Central memory CD8-positive, alpha-beta T cell (primary cell): Measurements from ENCODE around the gene TNC.

Experiments used
- ATAC-seq: fragments of 150-1000 bp; cut with Tn5 transposase; replicated peaks from 2 replicates; pipeline ENCODE4 v1.10.0; 2022; ENCODE audit warnings: mild to moderate bottlenecking, moderate FRiP score, moderate number of reproducible peaks; ENCODE audit not compliant: poor library complexity, severe bottlenecking; ENCODE audit errors: extremely low read depth
- DNase-seq, 2 donors: peaks; one replicate each; pipeline ENCODE4 v3.0.0; 2021; ENCODE audit warnings: low spot score in 2 of 2
- H3K27ac Mint-ChIP-seq: one replicate; pipeline ENCODE4 v1.8.0; 2022; ENCODE audit warnings: low read depth, mild to moderate bottlenecking, moderate library complexity, mixed read lengths
- H3K27me3 Mint-ChIP-seq: one replicate; pipeline ENCODE4 v1.8.0; 2022; ENCODE audit warnings: mixed read lengths
- H3K36me3 Mint-ChIP-seq: one replicate; pipeline ENCODE4 v1.8.0; 2022; ENCODE audit warnings: mild to moderate bottlenecking, moderate library complexity, mixed read lengths; ENCODE audit not compliant: insufficient read depth
- H3K4me1 Mint-ChIP-seq: one replicate; pipeline ENCODE4 v1.8.0; 2022; ENCODE audit warnings: mixed read lengths
- H3K4me3 Mint-ChIP-seq: one replicate; pipeline ENCODE4 v1.8.0; 2022; ENCODE audit warnings: mild to moderate bottlenecking, moderate library complexity, mixed read lengths
- H3K9me3 Mint-ChIP-seq: one replicate; pipeline ENCODE4 v1.8.0; 2022; ENCODE audit warnings: mixed read lengths

The TNC gene

DNA sequence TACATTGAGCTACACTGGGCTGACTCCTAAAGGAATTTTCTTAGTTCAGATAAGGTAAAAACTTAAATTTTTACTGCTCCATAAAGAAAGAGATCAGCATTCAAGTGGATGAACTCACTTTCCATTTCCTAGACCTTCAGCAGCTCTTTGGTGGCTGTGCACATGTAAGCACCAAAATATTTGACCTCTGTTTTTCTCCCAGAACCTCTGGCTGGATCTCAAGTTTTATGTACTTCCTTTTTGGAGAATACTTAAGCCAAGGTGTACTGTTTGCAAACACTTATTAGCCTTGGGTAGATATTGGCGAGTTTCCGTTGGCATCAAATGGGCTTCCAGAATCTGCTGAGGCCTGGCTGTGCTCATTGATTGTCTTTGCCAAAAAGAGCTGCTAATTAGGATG, 10.3 kb downstream of the TNC start:
- ATAC-seq: no peak
- Mint-ChIP-seq H3K27me3 (peaks cover 56% of the 10 kb centered on the region), H3K4me3 (no peak overlapping the region), H3K36me3 (no peaks in the 10 kb centered on the region), H3K4me1 (peaks cover 6% of the 10 kb centered on the region), H3K9me3 (no peaks in the 10 kb centered on the region), H3K27ac (no peak overlapping the region)
- DNase-seq: no peak

DNA sequence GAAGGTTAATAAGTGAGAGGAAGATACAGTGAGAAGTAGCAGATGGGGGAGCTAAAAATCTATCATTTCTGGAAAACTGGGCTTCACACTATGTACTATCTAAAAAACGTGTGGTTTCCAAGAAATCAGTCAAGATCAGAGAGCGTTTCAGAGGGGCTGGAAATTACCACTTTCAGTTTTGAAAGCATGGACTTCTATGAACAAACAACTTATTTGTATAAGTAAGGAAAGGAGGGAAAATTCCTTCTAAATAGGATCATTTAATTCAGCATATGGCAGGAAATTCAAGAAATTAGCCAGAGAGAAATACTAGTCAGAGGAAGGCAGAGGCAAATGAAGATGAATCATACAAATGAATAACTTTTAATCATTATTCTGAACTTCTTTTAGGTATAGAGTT, 11.3 kb downstream of the TNC start:
- DNase-seq: no peak
- Mint-ChIP-seq H3K27me3 (peaks cover 45% of the 10 kb centered on the region), H3K9me3 (no peaks in the 10 kb centered on the region), H3K4me1 (peaks cover 6% of the 10 kb centered on the region), H3K27ac (no peak overlapping the region), H3K36me3 (no peaks in the 10 kb centered on the region), H3K4me3 (no peak overlapping the region)
- no peak for ATAC-seq

DNA sequence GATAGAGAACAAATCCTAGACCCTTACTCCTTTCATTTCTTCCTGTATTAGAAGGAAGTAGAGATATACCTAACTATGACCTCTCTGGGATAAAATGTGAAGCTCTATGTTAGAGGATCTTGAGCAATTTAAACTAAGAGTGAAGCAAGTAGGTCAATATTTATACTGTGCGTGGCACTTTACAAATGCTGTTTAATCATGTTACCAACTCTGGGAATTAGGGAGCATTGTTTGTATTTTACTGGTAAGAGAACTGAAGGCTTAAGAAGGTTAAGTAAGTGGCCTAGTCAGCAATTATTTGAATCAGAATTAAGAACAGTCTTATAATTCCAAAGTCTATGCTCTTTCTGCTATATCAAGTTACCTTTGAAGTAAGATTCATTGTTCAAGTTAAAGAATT, 12.0 kb downstream of the TNC start:
- H3K27me3 Mint-ChIP-seq: peaks cover 44% of the 10 kb centered on the region
- no peaks in the 10 kb centered on the region for H3K9me3 Mint-ChIP-seq
- H3K4me3 Mint-ChIP-seq: no peak overlapping the region
- ATAC-seq (no peak), DNase-seq (no peak)
- no peak overlapping the region for H3K27ac Mint-ChIP-seq
- H3K36me3 Mint-ChIP-seq: no peaks in the 10 kb centered on the region
- H3K4me1 Mint-ChIP-seq: peaks cover 6% of the 10 kb centered on the region

GRCh38 chr9:115104908-115105307, 13.0 kb downstream of the TNC start:
- Mint-ChIP-seq H3K9me3 (no peaks in the 10 kb centered on the region), H3K27me3 (peaks cover 39% of the 10 kb centered on the region), H3K36me3 (no peaks in the 10 kb centered on the region), H3K4me1 (peaks cover 6% of the 10 kb centered on the region), H3K27ac (no peak overlapping the region), H3K4me3 (no peak overlapping the region)
- no peak for ATAC-seq
- no peak for DNase-seq

GRCh38 chr9:115103746-115104477, 14.0 kb downstream of the TNC start:
- no peak overlapping the region for H3K4me3 Mint-ChIP-seq
- DNase-seq (no peak), ATAC-seq (no peak)
- H3K27ac Mint-ChIP-seq: no peak overlapping the region
- H3K27me3 Mint-ChIP-seq: peaks cover 39% of the 10 kb centered on the region
- peaks cover 6% of the 10 kb centered on the region for H3K4me1 Mint-ChIP-seq
- no peaks in the 10 kb centered on the region for H3K36me3 Mint-ChIP-seq
- H3K9me3 Mint-ChIP-seq: no peaks in the 10 kb centered on the region

DNA sequence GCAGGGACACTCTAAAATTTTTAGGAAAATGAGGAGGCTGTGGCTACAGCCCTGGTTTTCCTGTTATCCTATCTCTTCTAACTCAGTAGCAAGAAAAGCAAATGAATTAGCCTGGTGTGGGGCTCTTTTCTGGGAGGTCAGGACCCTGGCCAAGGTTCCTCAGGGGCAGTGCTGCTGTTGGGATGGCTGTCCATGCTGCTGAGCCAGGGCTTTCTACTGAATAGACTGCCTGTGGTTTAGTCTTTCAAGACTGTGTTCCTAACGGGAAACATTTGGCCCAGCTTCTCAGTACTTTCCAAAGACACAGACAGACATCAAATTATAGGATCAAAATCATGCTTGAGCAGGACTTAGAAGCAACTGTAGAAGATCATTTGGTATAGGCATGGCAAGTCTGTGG, 18.1 kb downstream of the TNC start:
- ATAC-seq (no peak), DNase-seq (no peak)
- no peak overlapping the region for H3K27ac Mint-ChIP-seq
- no peak overlapping the region for H3K4me3 Mint-ChIP-seq
- no peaks in the 10 kb centered on the region for H3K36me3 Mint-ChIP-seq
- H3K4me1 Mint-ChIP-seq: no peaks in the 10 kb centered on the region
- no peaks in the 10 kb centered on the region for H3K9me3 Mint-ChIP-seq
- peaks cover 44% of the 10 kb centered on the region for H3K27me3 Mint-ChIP-seq

DNA sequence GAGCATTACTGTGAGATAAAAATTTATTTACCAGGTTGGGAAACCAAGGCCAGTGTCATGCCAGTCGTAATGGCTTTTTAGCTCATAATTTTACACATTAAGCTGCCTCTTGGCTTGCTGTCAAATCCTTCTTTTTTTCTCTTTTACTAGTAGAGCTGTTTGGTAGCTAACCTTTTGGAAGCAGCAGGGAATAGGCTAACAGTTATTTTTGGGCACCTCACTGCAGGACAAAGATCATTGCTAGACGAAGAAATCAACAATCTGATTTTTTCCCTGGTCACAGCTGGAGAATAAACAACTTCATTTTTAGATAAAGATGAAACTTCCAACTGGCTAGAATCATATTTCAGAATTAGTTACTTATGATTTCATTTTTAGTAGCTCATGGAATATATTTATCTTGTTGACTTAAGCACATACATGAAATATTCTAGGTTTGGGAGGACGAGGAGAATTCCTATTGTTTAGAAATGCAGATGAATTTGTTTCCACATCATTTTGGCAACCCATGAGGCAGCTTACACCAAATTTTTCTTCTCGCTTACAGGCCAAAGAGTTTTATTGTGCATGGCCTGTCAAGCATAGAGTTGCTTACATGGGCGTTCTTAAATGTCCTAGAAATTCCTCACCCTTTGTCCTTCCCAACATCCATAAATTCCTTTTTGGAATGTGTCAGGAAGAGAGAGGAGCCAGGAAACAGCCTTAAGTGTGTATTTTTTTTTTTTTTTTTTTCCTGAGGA, 19.6 kb downstream of the TNC start:
- DNase-seq: no peak
- no peaks in the 10 kb centered on the region for H3K9me3 Mint-ChIP-seq
- no peak for ATAC-seq
- no peak overlapping the region for H3K27ac Mint-ChIP-seq
- peaks cover 36% of the 10 kb centered on the region for H3K27me3 Mint-ChIP-seq
- H3K4me1 Mint-ChIP-seq: no peaks in the 10 kb centered on the region
- H3K4me3 Mint-ChIP-seq: no peak overlapping the region
- no peaks in the 10 kb centered on the region for H3K36me3 Mint-ChIP-seq

- Mint-ChIP-seq H3K27me3 (peaks cover 54% of the 10 kb centered on the region), H3K9me3 (no peaks in the 10 kb centered on the region), H3K4me1 (no peaks in the 10 kb centered on the region), H3K36me3 (no peaks in the 10 kb centered on the region), H3K27ac (no peak overlapping the region), H3K4me3 (no peak overlapping the region)
- DNase-seq (no peak), ATAC-seq (no peak)
Measured at GRCh38 chr9:115093520-115093919, 24.4 kb downstream of the TNC start.

DNA sequence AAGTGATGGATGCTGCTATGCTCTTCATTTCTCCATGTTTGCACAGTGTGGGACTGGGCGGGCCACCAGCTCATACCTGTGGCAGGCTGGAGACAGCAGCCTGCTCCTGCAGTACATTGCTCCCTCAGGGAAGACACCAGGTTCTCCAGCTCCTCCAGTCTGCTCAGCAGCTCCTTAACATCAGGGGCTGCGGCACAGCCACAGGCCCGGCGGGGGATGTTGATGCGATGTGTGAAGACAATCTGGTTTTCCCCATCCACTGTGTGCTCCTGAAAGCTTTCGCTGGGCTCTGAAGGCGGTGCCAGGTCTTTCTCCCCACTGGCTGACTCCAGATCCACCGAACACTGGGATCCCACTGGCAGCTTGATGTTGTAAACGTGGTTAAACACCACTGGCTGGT, 27.5 kb downstream of the TNC start:
- no peaks in the 10 kb centered on the region for H3K4me1 Mint-ChIP-seq
- H3K27ac Mint-ChIP-seq: no peak overlapping the region
- H3K9me3 Mint-ChIP-seq: no peaks in the 10 kb centered on the region
- DNase-seq (no peak), ATAC-seq (no peak)
- no peak overlapping the region for H3K4me3 Mint-ChIP-seq
- H3K36me3 Mint-ChIP-seq: no peaks in the 10 kb centered on the region
- H3K27me3 Mint-ChIP-seq: peaks cover 36% of the 10 kb centered on the region

- Mint-ChIP-seq H3K4me1 (no peaks in the 10 kb centered on the region), H3K27me3 (peaks cover 29% of the 10 kb centered on the region), H3K4me3 (no peak overlapping the region), H3K36me3 (peaks cover 2% of the 10 kb centered on the region), H3K9me3 (no peaks in the 10 kb centered on the region), H3K27ac (no peak overlapping the region)
- DNase-seq: no peak
- no peak for ATAC-seq
Measured at GRCh38 chr9:115088860-115089259, 29.1 kb downstream of the TNC start.

GRCh38 chr9:115086886-115087285, 31.1 kb downstream of the TNC start:
- Mint-ChIP-seq H3K36me3 (peaks cover 2% of the 10 kb centered on the region), H3K4me1 (no peaks in the 10 kb centered on the region)

DNA sequence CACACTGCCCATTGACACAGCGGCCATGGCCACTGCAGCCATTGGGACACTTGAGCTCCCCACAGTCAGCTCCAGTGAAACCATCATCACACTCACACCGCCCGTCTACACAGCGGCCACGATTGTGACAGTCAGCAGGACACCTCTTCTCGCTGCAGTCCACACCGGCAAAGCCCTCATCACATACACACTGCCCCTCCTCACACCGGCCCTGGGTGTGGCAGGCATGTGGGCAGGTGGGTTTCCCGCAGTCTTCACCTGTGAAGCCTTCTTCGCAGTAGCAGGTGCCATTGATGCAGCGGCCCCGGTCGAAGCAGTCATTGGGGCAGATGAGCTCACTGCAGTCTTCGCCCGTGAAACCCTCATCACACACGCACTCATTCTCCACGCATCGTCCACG, 31.5 kb downstream of the TNC start:
- peaks cover 2% of the 10 kb centered on the region for H3K36me3 Mint-ChIP-seq
- no peak overlapping the region for H3K4me3 Mint-ChIP-seq
- ATAC-seq: no peak

More at GRCh38 chr9:115086886-115087285, 31.1 kb downstream of the TNC start:
- no peak for DNase-seq
- H3K4me3 Mint-ChIP-seq: no peak overlapping the region
- peaks cover 23% of the 10 kb centered on the region for H3K27me3 Mint-ChIP-seq
- H3K27ac Mint-ChIP-seq: no peak overlapping the region
- ATAC-seq: no peak
- H3K9me3 Mint-ChIP-seq: no peaks in the 10 kb centered on the region

GRCh38 chr9:115085773-115086377, 32.1 kb downstream of the TNC start:
- Mint-ChIP-seq H3K9me3 (no peaks in the 10 kb centered on the region), H3K4me1 (no peaks in the 10 kb centered on the region), H3K4me3 (no peak overlapping the region), H3K27me3 (peaks cover 17% of the 10 kb centered on the region), H3K27ac (no peak overlapping the region), H3K36me3 (peaks cover 2% of the 10 kb centered on the region)
- DNase-seq (no peak), ATAC-seq (no peak)

More for the DNA sequence above, 31.5 kb downstream of the TNC start:
- H3K27ac Mint-ChIP-seq: no peak overlapping the region
- DNase-seq: no peak
- H3K27me3 Mint-ChIP-seq: peaks cover 19% of the 10 kb centered on the region
- H3K9me3 Mint-ChIP-seq: no peaks in the 10 kb centered on the region
- no peaks in the 10 kb centered on the region for H3K4me1 Mint-ChIP-seq
